ENCODE results near the gene INTS11. TPM values are rescaled to one million over a fixed set of nuclear protein-coding genes. Genes with fewer than 3 reads are reported as not detected.

Gene INTS11
- total RNA-seq, 1 experiment from 2014 or later, result 139 TPM

DNA sequence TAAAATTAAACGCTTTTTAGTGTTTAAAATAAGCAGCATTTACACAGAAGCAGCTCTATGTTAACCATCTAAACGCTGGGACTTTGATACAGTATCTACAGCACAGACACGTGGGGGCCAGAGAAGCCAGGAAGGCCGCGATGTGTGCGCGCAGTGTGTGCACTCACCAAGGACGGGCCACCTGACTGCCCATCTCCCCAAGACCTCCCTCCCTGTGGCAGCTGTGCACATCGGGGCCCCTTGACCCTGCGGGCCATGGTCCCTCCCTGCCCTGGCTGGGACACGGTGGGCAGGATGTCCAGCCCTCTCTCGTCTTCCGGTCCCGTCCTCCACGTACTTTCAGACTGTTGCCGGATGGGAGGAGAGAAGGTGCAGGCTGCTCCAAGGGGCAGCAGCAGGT, 10.8 kb upstream of the INTS11 start:
- DNase-seq, result no peak
- Histone ChIP-seq H3K27ac (ENCODE audit: insufficient read length, low read depth, low read length) (no peak overlapping the region), H3K14ac (ENCODE audit: insufficient read depth, low read length) (no peak overlapping the region), H3K27me3 (ENCODE audit: insufficient read depth, low read length) (no peaks in the 10 kb centered on the region), H4K20me1 (ENCODE audit: control insufficient read depth, insufficient read depth, insufficient read length) (no peaks in the 10 kb centered on the region), H2BK120ac (ENCODE audit: low read depth, low read length, poor library complexity, severe bottlenecking) (no peak overlapping the region), H3K23ac (ENCODE audit: insufficient read length, low read depth, low read length) (no peak overlapping the region), H4K5ac (ENCODE audit: insufficient read length, low read depth, low read length) (no peak overlapping the region), H2AFZ (ENCODE audit: low read length) (no peak overlapping the region), H3K79me2 (ENCODE audit: insufficient read depth, low read length) (no peaks in the 10 kb centered on the region), H3K56ac (ENCODE audit: insufficient read length, low read depth, low read length) (no peak overlapping the region), H3K4me1 (ENCODE audit: insufficient read depth, low read length) (no peaks in the 10 kb centered on the region), H2BK20ac (ENCODE audit: low read depth, low read length, poor library complexity, severe bottlenecking) (no peak overlapping the region), H3T11ph (ENCODE audit: low read length) (no peak overlapping the region), H3K9me3 (ENCODE audit: control insufficient read depth, low read depth, low read length) (no peaks in the 10 kb centered on the region), H3K18ac (ENCODE audit: insufficient read length, low read depth, low read length) (no peak overlapping the region), H2BK12ac (ENCODE audit: insufficient read length, low read depth, low read length) (no peak overlapping the region), H3K9ac (ENCODE audit: extremely low read depth, insufficient read length, low read length) (no peak overlapping the region), H3K23me2 (ENCODE audit: insufficient read length, low read depth, low read length, poor library complexity, severe bottlenecking) (no peaks in the 10 kb centered on the region), H2BK15ac (ENCODE audit: low read depth, low read length) (no peak overlapping the region), H3K79me1 (ENCODE audit: insufficient read depth, low read depth, low read length, poor library complexity, severe bottlenecking) (no peaks in the 10 kb centered on the region), H4K8ac (replicated peaks; ENCODE audit: insufficient read length, low read depth, low read length) (no peak overlapping the region), H3K4ac (ENCODE audit: low read depth, low read length) (no peak overlapping the region), H3K4me2 (ENCODE audit: insufficient read depth, insufficient read length, low read length) (no peak overlapping the region), H2AK5ac (ENCODE audit: insufficient read length, low read length) (no peak overlapping the region), H2BK5ac (ENCODE audit: insufficient read length, low read length) (no peak overlapping the region), H4K91ac (ENCODE audit: insufficient read length, low read depth, low read length) (no peak overlapping the region)
- Mint-ChIP-seq H3K27ac (no peak overlapping the region), H3K27me3 (ENCODE audit: low read depth) (no peaks in the 10 kb centered on the region), H3K4me1 (no peaks in the 10 kb centered on the region), H3K9me3 (no peaks in the 10 kb centered on the region), H3K4me3 (no peak overlapping the region), H3K36me3 (ENCODE audit: insufficient read depth in 1 of 3, low read depth in 3 of 3) (peaks cover 3 to 19% (median 11%) of the 10 kb centered on the region in 3 experiments; a peak in 6 of 7 replicates)
- no CpG with 5 or more reads among the region's 16 CpGs for WGBS (ENCODE audit: extremely low coverage, insufficient read length, low lambda C conversion rate)
- TF ChIP-seq, protein P1, sequence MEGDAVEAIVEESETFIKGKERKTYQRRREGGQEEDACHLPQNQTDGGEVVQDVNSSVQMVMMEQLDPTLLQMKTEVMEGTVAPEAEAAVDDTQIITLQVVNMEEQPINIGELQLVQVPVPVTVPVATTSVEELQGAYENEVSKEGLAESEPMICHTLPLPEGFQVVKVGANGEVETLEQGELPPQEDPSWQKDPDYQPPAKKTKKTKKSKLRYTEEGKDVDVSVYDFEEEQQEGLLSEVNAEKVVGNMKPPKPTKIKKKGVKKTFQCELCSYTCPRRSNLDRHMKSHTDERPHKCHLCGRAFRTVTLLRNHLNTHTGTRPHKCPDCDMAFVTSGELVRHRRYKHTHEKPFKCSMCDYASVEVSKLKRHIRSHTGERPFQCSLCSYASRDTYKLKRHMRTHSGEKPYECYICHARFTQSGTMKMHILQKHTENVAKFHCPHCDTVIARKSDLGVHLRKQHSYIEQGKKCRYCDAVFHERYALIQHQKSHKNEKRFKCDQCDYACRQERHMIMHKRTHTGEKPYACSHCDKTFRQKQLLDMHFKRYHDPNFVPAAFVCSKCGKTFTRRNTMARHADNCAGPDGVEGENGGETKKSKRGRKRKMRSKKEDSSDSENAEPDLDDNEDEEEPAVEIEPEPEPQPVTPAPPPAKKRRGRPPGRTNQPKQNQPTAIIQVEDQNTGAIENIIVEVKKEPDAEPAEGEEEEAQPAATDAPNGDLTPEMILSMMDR (conservative IDR thresholded peaks at IDR 0.05), result no peak
